Measurements from ENCODE around the gene PPARGC1A. TPM values are rescaled to one million over a fixed set of nuclear protein-coding genes. Genes with fewer than 3 reads are reported as not detected.

PPARGC1A gene
- total and polyA plus RNA-seq, 2 experiments from 2014 or later: 0.76 to 3.3 TPM

- Mint-ChIP-seq H3K4me1 (no peaks in the 10 kb centered on the region; the same call in 2 of the 3 replicates), H3K27me3 (ENCODE audit: insufficient read depth, low read depth, poor library complexity) (no peaks in the 10 kb centered on the region), H3K36me3 (ENCODE audit: low read depth) (no peaks in the 10 kb centered on the region; the same call in 2 of the 3 replicates), H3K4me3 (no peak overlapping the region), H3K27ac (no peak overlapping the region), H3K9me3 (no peaks in the 10 kb centered on the region; the same call in 1 of the 3 replicates)
- no peaks in the 10 kb centered on the region for H3K4me1 ChIP-seq (ENCODE audit: insufficient read depth)
- no peak overlapping the region for H3K4me3 ChIP-seq
- TF ChIP-seq POLR2AphosphoS5 (IDR thresholded peaks at IDR 0.05; ENCODE audit: low read depth) (no peak), CREB1 (CRISPR knock-in tag; IDR thresholded peaks at IDR 0.05; ENCODE audit: low read depth) (no peak), EZH2 (IDR thresholded peaks at IDR 0.05; ENCODE audit: low read depth, unreplicated experiment) (no peak), ZNF331 (CRISPR knock-in tag; IDR thresholded peaks at IDR 0.05; ENCODE audit: low read depth) (no peak), JUNB (IDR thresholded peaks at IDR 0.05; ENCODE audit: unreplicated experiment) (no peak), NANOG (IDR thresholded peaks at IDR 0.05; ENCODE audit: borderline replicate concordance) (no peak), EZH2phosphoT487 (IDR thresholded peaks at IDR 0.05; ENCODE audit: unreplicated experiment) (no peak), ZNF114 (CRISPR knock-in tag; IDR thresholded peaks at IDR 0.05) (no peak)
- TF ChIP-seq, protein P1, sequence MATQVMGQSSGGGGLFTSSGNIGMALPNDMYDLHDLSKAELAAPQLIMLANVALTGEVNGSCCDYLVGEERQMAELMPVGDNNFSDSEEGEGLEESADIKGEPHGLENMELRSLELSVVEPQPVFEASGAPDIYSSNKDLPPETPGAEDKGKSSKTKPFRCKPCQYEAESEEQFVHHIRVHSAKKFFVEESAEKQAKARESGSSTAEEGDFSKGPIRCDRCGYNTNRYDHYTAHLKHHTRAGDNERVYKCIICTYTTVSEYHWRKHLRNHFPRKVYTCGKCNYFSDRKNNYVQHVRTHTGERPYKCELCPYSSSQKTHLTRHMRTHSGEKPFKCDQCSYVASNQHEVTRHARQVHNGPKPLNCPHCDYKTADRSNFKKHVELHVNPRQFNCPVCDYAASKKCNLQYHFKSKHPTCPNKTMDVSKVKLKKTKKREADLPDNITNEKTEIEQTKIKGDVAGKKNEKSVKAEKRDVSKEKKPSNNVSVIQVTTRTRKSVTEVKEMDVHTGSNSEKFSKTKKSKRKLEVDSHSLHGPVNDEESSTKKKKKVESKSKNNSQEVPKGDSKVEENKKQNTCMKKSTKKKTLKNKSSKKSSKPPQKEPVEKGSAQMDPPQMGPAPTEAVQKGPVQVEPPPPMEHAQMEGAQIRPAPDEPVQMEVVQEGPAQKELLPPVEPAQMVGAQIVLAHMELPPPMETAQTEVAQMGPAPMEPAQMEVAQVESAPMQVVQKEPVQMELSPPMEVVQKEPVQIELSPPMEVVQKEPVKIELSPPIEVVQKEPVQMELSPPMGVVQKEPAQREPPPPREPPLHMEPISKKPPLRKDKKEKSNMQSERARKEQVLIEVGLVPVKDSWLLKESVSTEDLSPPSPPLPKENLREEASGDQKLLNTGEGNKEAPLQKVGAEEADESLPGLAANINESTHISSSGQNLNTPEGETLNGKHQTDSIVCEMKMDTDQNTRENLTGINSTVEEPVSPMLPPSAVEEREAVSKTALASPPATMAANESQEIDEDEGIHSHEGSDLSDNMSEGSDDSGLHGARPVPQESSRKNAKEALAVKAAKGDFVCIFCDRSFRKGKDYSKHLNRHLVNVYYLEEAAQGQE (IDR thresholded peaks at IDR 0.05; ENCODE audit: unreplicated experiment): no peak
- TF ChIP-seq, protein P2, sequence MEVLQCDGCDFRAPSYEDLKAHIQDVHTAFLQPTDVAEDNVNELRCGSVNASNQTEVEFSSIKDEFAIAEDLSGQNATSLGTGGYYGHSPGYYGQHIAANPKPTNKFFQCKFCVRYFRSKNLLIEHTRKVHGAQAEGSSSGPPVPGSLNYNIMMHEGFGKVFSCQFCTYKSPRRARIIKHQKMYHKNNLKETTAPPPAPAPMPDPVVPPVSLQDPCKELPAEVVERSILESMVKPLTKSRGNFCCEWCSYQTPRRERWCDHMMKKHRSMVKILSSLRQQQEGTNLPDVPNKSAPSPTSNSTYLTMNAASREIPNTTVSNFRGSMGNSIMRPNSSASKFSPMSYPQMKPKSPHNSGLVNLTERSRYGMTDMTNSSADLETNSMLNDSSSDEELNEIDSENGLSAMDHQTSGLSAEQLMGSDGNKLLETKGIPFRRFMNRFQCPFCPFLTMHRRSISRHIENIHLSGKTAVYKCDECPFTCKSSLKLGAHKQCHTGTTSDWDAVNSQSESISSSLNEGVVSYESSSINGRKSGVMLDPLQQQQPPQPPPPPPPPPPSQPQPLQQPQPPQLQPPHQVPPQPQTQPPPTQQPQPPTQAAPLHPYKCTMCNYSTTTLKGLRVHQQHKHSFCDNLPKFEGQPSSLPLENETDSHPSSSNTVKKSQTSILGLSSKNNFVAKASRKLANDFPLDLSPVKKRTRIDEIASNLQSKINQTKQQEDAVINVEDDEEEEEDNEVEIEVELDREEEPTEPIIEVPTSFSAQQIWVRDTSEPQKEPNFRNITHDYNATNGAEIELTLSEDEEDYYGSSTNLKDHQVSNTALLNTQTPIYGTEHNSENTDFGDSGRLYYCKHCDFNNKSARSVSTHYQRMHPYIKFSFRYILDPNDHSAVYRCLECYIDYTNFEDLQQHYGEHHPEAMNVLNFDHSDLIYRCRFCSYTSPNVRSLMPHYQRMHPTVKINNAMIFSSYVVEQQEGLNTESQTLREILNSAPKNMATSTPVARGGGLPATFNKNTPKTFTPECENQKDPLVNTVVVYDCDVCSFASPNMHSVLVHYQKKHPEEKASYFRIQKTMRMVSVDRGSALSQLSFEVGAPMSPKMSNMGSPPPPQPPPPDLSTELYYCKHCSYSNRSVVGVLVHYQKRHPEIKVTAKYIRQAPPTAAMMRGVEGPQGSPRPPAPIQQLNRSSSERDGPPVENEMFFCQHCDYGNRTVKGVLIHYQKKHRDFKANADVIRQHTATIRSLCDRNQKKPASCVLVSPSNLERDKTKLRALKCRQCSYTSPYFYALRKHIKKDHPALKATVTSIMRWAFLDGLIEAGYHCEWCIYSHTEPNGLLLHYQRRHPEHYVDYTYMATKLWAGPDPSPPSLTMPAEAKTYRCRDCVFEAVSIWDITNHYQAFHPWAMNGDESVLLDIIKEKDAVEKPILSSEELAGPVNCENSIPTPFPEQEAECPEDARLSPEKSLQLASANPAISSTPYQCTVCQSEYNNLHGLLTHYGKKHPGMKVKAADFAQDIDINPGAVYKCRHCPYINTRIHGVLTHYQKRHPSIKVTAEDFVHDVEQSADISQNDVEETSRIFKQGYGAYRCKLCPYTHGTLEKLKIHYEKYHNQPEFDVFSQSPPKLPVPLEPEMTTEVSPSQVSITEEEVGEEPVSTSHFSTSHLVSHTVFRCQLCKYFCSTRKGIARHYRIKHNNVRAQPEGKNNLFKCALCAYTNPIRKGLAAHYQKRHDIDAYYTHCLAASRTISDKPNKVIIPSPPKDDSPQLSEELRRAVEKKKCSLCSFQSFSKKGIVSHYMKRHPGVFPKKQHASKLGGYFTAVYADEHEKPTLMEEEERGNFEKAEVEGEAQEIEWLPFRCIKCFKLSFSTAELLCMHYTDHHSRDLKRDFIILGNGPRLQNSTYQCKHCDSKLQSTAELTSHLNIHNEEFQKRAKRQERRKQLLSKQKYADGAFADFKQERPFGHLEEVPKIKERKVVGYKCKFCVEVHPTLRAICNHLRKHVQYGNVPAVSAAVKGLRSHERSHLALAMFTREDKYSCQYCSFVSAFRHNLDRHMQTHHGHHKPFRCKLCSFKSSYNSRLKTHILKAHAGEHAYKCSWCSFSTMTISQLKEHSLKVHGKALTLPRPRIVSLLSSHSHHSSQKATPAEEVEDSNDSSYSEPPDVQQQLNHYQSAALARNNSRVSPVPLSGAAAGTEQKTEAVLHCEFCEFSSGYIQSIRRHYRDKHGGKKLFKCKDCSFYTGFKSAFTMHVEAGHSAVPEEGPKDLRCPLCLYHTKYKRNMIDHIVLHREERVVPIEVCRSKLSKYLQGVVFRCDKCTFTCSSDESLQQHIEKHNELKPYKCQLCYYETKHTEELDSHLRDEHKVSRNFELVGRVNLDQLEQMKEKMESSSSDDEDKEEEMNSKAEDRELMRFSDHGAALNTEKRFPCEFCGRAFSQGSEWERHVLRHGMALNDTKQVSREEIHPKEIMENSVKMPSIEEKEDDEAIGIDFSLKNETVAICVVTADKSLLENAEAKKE (CRISPR knock-in tag; IDR thresholded peaks at IDR 0.05): no peak
- H3F3A ChIP-seq (replicated peaks; ENCODE audit: low read depth): no peaks in the 10 kb centered on the region
- no peaks in the 10 kb centered on the region for H3K36me3 ChIP-seq (ENCODE audit: insufficient read depth)
- H3K79me2 ChIP-seq (replicated peaks; ENCODE audit: insufficient read depth): no peaks in the 10 kb centered on the region
- no peaks in the 10 kb centered on the region for H4K20me1 ChIP-seq (replicated peaks; ENCODE audit: insufficient read depth)
- DNase-seq (ENCODE audit: low spot score) (no peak), ATAC-seq (no peak)
- no peak overlapping the region for H3K4me2 ChIP-seq
- peaks cover 11% of the 10 kb centered on the region; the same call in 1 of the 2 replicates for H3K9me2 ChIP-seq (ENCODE audit: insufficient read depth)
- H2AFZ ChIP-seq: no peak overlapping the region
- no peaks in the 10 kb centered on the region for H3K27me3 ChIP-seq (ENCODE audit: insufficient read depth)
- H3K27ac ChIP-seq (ENCODE audit: low read depth): no peak overlapping the region
These were observed 28.9 kb downstream of the PPARGC1A start for GRCh38 chr4:23860919-23861318.
